MM.1S (cell line): ENCODE data around the gene FOS.

Experiments used
- DNase-seq: peaks from one replicate; pipeline ENCODE4 v3.0.0-alpha.2; 2015
- H2AFZ ChIP-seq: fragments of 300-600 bp; sonication (generic); 2 replicates; pipeline ENCODE4 v1.6.0; 2016; ENCODE audit warnings: antibody characterized with exemption, low read length
- H3F3A ChIP-seq: fragments of 300-600 bp; sonication (generic); 2 replicates; pipeline ENCODE4 v1.6.1; 2016; ENCODE audit warnings: mild to moderate bottlenecking, antibody characterized with exemption, low read length, moderate library complexity, mixed read lengths; ENCODE audit not compliant: insufficient read depth
- H3K27ac ChIP-seq: fragments of 300-600 bp; sonication (generic); 2 replicates; pipeline ENCODE4 v1.5.1; 2016; ENCODE audit warnings: mild to moderate bottlenecking, low read length
- H3K27me3 ChIP-seq: fragments of 300-600 bp; sonication (generic); replicated peaks from 2 replicates; pipeline ENCODE4 v1.6.0; 2016; ENCODE audit warnings: low read length; ENCODE audit not compliant: insufficient read depth
- H3K36me3 ChIP-seq: fragments of 300-600 bp; sonication (generic); replicated peaks from 2 replicates; pipeline ENCODE4 v1.6.1; 2016; ENCODE audit warnings: mild to moderate bottlenecking, low read length, mixed read lengths; ENCODE audit not compliant: insufficient read depth
- H3K4me1 ChIP-seq: fragments of 300-600 bp; sonication (generic); 2 replicates; pipeline ENCODE4 v1.6.1; 2016; ENCODE audit warnings: low read length, mixed read lengths
- H3K4me2 ChIP-seq: fragments of 300-600 bp; sonication (generic); 2 replicates; pipeline ENCODE4 v1.6.0; 2016; ENCODE audit warnings: low read depth, low read length
- H3K4me3 ChIP-seq: fragments of 300-600 bp; sonication (generic); 2 replicates; pipeline ENCODE4 v1.5.1; 2016; ENCODE audit warnings: low read length, mixed read lengths
- H3K79me2 ChIP-seq: fragments of 300-600 bp; sonication (generic); 2 replicates; pipeline ENCODE4 v1.6.1; 2016; ENCODE audit warnings: mixed run types, low read length, mixed read lengths
- H3K9ac ChIP-seq: fragments of 300-600 bp; sonication (generic); 2 replicates; pipeline ENCODE4 v1.6.1; 2016; ENCODE audit warnings: low read length, mixed read lengths
- H3K9me2 ChIP-seq: fragments of 300-600 bp; sonication (generic); replicated peaks from 2 replicates; pipeline ENCODE4 v1.6.1; 2016; ENCODE audit warnings: mild to moderate bottlenecking, low read length, mixed read lengths; ENCODE audit not compliant: insufficient read depth
- H3K9me3 ChIP-seq: fragments of 300-600 bp; sonication (generic); replicated peaks from 2 replicates; pipeline ENCODE4 v1.6.1; 2016; ENCODE audit warnings: mild to moderate bottlenecking, low read length, mixed read lengths; ENCODE audit not compliant: insufficient read depth
- H4K20me1 ChIP-seq: fragments of 300-600 bp; sonication (generic); 2 replicates; pipeline ENCODE4 v1.6.1; 2016; ENCODE audit warnings: mild to moderate bottlenecking, low read length, moderate library complexity, mixed read lengths; ENCODE audit not compliant: insufficient read depth
- CTCF ChIP-seq: fragments of 300-600 bp; sonication (generic); IDR thresholded peaks from 2 replicates; pipeline ENCODE4 v1.5.1; 2016; ENCODE audit warnings: antibody characterized with exemption, low read length, mixed read lengths
- EZH2 ChIP-seq: fragments of 300-600 bp; sonication (generic); optimal IDR thresholded peaks from 2 replicates; pipeline ENCODE3; 2017; ENCODE audit warnings: low read depth, mild to moderate bottlenecking, antibody characterized with exemption, low read length, mixed read lengths
- EZH2phosphoT487 ChIP-seq: fragments of 300-600 bp; sonication (generic); IDR thresholded peaks from 2 replicates; pipeline ENCODE4 v1.6.1; 2018; ENCODE audit warnings: antibody characterized with exemption, low read length

The FOS gene

GRCh38 chr14:75278422-75279152 is at the start of gene FOS:
Gene FOS, plus strand, starts transcription at chr14:75278828. Its CDS starts 155 bp downstream, at chr14:75278983.
- TF ChIP-seq EZH2 (no peak), EZH2phosphoT487 (no peak), CTCF (no peak)
- Histone ChIP-seq H3F3A (0 out of 2 replicates have a peak, but pooled peaks cover 6% of the 10 kb centered on the region), H3K9me3 (no peaks in the 10 kb centered on the region), H3K79me2 (no peaks in the 10 kb centered on the region), H3K4me3 (peak within 1 kb of the TSS; percentile 81), H2AFZ (peak within 1 kb of the TSS; percentile 75; the same call in 1 of the 2 replicates), H4K20me1 (no peaks in the 10 kb centered on the region), H3K36me3 (no peaks in the 10 kb centered on the region), H3K27me3 (no peaks in the 10 kb centered on the region), H3K9ac (peak within 1 kb of the TSS; percentile 97), H3K4me1 (peaks cover 6% of the 10 kb centered on the region; the same call in 1 of the 2 replicates), H3K4me2 (peak within 1 kb of the TSS; percentile 95), H3K27ac (peak within 1 kb of the TSS; percentile 78), H3K9me2 (no peaks in the 10 kb centered on the region)
- DNase-seq, result peak; percentile 80

GRCh38 chr14:75229661-75230139 is 48.9 kb upstream of the FOS start:
- Histone ChIP-seq H3K9me3 (no peaks in the 10 kb centered on the region), H3K4me1 (peaks cover 33% of the 10 kb centered on the region), H3K79me2 (no peaks in the 10 kb centered on the region), H4K20me1 (no peaks in the 10 kb centered on the region), H3K4me2 (no peak overlapping the region), H3K9me2 (no peaks in the 10 kb centered on the region), H3K4me3 (no peak overlapping the region), H2AFZ (peak overlapping the region; percentile 18; the same call in 1 of the 2 replicates), H3K9ac (no peak overlapping the region), H3K27ac (peak overlapping the region; percentile 79; the same call in 1 of the 2 replicates), H3F3A (peaks cover 3% of the 10 kb centered on the region; the same call in 1 of the 2 replicates), H3K27me3 (no peaks in the 10 kb centered on the region), H3K36me3 (no peaks in the 10 kb centered on the region)
- no peak for TF ChIP-seq EZH2
- TF ChIP-seq CTCF, result no peak
- no peak for TF ChIP-seq EZH2phosphoT487
- DNase-seq, result no peak

GRCh38 chr14:75230140-75230792 is 48.4 kb upstream of the FOS start:
- H4K20me1 ChIP-seq, result no peaks in the 10 kb centered on the region
- no peaks in the 10 kb centered on the region for H3K36me3 ChIP-seq
- peak; percentile 70 for DNase-seq
- H3K9me3 ChIP-seq, result no peaks in the 10 kb centered on the region
- H3K9ac ChIP-seq, result peak overlapping the region; percentile 23; the same call in 1 of the 2 replicates
- peak overlapping the region; percentile 79 for H3K27ac ChIP-seq
- H3K4me3 ChIP-seq, result no peak overlapping the region
- H3K27me3 ChIP-seq, result no peaks in the 10 kb centered on the region
- TF ChIP-seq CTCF (no peak), EZH2 (no peak), EZH2phosphoT487 (no peak)
- peaks cover 33% of the 10 kb centered on the region for H3K4me1 ChIP-seq
- peak overlapping the region; percentile 32; the same call in 1 of the 2 replicates for H3K4me2 ChIP-seq
- H3K79me2 ChIP-seq, result no peaks in the 10 kb centered on the region
- H3K9me2 ChIP-seq, result no peaks in the 10 kb centered on the region
- peaks cover 3% of the 10 kb centered on the region; the same call in 1 of the 2 replicates for H3F3A ChIP-seq
- peak overlapping the region; percentile 18; the same call in 1 of the 2 replicates for H2AFZ ChIP-seq
